NCI-H82 treated with DMSO at 0.1 percent for 48 hours (cell line): ENCODE measurements around the gene CACNA1G.

Experiments
- DNase-seq: peaks from one replicate; lab custom pipeline; 2025; ENCODE audit not compliant: unreplicated experiment; lab: John Stamatoyannopoulos, UW

CACNA1G gene

DNA sequence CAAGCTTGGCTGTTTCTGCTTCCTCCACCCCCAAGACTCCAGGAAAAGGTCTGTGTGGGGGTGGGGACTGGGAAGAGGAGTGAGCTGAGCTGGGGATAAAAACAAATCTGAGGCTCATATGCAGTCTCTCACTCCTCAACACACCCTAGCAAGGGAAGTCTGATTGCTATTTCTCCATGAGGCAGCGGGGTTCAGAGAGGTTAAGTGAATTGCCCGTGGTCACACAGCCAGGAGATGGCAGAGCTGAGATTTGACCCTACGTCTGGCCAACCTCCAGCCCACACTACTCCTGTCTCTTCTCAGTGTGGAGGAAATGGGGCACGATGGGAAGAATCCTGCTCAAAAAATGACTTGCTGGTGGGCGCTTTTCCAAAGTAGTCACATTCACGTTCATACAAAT lies 69.4 kb downstream of the CACNA1G start:
- no peak for DNase-seq

- no peak for DNase-seq
These were observed 70.1 kb downstream of the CACNA1G start for GRCh38 chr17:50630524-50631194.

- no peak for DNase-seq
These were observed 70.8 kb downstream of the CACNA1G start for GRCh38 chr17:50631195-50631907.

DNA sequence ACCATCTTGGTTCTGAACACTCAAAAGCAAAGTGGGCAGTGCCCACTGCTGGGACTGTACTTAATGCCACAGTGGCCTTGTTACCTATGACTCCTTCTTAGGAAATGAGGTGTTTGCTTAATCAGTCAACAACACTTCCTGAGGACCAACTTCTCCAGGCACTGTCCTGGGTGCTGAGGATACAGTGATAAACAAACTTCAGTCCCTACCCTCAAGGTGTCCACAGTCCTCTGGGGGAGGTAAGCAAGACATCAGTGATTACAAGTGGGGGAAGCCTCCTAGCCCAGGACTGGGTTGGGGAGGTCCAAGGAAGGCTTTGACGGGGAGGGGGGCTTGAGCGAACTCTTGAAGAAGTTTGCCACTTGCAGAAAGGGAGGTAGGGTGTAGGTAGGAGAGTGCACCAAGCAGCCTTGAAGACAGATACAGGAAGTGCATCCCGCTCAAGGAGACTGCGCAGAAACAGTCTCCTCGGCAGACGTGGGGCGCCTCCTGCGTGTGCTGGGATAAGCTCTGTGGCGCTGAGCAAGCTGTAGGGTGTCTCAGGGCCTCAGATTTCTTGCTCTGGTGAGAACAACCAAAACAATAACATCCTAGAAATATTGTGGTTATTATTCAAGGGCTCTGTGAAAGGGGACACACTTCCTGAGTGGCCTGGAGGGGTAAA lies 71.5 kb downstream of the CACNA1G start:
- DNase-seq, result no peak

DNA sequence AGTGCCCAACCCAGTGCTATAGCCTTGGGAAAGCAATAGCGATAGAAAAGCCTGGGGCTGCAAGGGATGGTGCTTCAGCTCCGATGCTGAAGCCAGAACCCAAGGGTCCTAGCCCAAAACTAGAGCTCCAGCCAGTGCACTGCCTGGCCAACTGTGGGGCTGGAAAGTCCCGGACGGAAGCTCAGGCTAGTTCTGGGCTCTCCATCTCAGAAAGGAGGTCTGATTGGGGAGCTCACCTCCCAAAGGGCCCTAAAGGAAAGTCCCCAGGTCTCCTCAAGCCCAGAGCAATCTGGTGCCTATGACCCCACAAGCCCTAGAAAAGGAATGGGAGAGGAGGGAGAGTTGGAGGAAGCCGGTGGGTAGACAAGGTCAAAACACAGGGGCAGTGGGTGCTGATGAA lies 72.1 kb downstream of the CACNA1G start:
- DNase-seq, result no peak

- DNase-seq, result no peak
These were observed 73.2 kb downstream of the CACNA1G start for GRCh38 chr17:50633683-50634082.

DNA sequence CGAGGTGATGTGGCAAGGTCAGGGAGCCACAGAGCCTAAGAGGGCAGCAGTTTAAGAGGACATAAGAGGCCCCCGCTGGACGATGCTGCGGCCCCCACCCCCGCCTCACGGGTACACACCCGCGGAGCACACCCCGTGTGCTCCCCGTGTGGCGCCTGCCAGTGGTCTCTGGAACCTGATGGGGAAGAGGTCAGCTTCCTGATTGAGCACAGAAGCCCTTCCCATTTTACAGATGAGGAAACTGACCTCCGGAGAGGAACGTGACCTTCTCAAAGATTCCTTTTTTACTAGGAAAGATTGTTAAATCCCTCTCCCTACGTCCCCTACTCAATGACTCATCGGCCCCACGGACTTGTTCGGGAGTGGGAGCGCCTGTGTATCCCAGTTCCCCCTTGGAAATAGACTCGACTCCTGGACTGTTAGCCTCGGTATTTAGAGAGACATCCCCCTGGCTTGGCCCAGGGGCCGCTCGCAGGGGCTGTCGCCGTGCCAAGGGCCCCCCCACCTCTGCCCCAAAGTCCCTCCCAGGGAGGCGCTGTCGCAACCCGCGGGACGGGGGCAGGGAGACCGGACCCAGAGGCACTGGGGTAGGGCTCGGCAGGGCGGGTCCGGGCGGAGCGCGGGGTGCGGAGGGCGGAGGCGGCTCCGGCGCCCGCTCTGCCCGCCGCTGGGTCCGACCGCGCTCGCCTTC lies 73.9 kb downstream of the CACNA1G start, which contains the start of gene ABCC3:
Gene ABCC3 (plus strand): TSS at position 658 of the 691 bp plus-strand sequence. CDS start 56 bp downstream, outside the sequence.
- no peak for DNase-seq

GRCh38 chr17:50634915-50635731 lies 74.6 kb downstream of the CACNA1G start:
- DNase-seq, result no peak

DNA sequence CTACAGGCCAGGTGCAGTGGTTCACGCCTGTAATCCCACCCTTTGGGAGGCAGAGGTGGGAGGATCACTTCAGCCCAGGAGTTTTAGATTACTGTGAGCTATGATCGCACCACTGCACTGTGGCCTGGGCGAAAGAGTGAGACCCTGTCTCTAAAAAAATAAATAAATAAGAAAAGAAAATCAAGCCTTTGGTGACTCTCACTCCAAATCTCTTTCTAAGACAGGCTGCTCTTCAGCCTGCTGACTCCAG lies 75.1 kb downstream of the CACNA1G start:
- DNase-seq, result no peak

GRCh38 chr17:50635982-50636803 lies 75.7 kb downstream of the CACNA1G start:
- no peak for DNase-seq

DNA sequence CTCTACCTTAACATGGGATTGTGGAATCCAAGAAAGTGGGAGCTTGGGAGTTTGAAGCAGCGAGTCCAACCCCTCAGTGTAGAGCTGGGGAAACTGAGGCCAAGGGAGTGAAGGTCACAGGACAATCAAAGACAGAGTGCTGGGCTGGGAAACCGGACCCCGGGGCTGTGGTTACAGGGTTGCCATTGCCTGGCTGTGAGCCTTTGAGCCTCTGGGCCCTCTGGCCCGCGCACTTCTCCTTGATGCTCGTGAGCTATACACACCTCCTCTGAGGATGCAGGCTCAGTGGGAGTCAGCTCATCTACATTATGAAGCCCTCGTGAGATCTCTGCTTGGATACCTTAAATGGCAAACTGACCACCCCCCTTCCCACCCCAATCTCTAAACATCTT lies 76.3 kb downstream of the CACNA1G start:
- DNase-seq, result no peak

DNA sequence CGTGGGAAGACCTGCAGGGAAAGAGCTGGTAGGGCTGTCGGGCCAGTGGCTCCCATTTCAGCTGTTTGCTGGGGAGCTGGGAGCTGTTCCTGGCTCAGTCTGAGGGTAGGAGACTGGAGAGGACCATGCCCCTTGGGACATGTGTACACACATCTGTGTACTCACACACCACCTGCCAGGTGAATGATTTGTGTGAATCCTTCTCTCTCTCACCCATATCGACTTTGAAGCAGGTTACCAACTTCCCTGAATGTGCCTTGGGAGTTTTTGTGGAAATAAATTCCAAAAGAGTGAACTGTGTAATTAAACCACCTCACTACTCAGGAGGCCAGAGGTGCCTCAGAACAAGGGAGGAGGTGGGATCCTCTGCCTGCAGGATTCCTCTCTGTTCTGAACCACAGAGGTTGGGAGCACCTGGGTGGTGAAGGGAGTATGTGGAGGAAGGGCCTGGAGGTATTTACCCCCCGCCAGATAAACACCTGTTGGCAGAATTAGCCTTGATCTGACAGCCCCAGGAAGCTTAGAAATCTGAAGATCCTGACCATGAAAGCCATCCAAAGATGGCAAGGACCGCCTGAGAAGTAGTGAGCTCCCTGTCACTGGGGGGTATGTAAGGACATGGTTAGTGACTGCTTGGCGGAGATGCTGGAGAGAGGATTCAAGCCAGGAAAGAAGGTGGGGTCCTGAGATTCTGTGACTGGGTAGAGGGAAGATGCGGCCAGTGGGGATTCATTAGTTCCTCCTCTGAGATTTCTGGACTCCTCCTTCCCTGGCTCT lies 77.5 kb downstream of the CACNA1G start:
- no peak for DNase-seq

DNA sequence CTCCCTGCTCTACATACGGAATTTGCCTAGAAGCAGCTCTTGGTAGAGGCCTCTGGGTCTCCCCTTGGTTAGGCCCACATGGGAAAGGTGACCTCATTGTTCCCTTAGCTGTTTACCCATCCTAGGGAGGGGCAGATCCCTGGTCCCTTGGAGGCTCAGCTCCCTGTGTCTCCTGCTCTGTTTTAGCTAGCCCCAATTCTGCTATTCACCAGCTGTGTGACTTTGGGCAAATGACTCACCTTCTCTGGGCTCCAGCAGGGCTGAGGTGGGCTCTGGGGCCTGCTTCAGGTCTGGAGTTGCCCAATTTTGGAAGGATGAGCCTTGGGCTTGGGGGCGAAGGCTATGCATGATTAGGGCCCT lies 78.1 kb downstream of the CACNA1G start:
- DNase-seq, result no peak

DNA sequence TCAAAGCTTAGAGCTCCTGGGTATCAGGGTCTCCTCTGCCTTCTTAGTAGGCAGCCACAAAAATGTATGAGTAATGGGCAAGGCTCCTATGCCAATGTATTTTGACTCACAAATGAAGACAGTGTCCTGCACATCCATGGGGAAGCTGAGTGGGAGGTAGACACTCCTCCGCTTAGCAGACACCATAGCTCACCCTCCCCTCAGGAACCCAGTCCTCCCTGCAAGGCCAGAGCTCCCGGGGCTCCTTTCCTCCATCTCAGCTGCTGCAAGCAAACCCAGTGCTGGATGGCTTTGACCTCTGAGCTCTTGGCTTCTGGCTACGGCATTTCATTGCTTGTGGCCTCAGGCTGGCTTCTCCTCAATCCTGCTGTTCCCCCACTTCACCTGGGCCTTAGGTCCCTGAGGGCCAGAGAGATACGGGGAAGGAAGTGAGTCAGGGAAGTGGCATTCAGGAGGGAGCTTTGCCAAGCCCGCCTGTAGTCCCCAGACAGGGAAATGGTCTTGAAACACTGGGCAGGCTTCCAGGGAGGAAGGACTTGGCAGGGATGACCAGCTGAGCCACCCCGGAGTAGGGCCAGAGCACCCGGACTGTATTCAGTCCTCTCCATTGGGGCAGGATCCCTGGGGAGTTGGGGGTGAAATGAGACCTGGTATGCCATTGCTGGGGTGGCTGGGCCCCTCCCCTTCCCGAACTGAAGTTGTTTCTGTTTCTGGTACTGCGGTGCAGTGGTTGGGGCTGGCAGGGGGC lies 78.6 kb downstream of the CACNA1G start:
- no peak for DNase-seq

DNA sequence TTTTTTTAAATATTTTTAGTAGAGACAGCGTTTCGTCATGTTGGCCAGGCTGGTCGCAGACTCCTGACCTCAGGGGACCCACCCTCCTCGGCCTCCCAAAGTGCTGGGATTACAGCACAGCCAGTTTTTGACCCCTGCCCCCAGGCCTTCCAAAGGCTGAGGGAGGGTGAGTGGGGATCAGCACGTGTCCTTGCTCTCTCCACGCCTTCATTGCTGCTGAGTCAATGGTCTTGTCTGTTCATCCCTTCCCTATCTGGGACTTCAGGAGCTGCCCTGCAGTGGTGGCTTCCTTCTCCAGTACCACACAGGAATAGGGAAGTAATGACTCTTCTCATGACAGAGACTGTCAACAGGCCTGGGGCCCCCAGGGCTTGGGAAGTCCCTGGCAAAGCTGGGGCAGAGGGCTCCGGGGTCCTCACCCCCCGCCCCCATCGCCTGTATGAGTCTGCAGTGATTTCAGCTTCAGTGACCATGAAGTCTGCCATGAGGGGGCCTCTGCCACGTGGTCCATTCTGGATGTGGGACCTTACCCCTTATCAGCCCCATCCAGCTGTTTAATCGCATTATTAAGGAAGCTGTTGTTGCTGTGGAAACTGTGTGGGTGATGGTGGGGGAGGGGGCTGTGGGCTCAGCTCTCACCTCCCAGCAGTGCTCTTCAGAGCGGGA lies 80.3 kb downstream of the CACNA1G start:
- DNase-seq, result no peak

- no peak for DNase-seq
These were observed 80.8 kb downstream of the CACNA1G start for GRCh38 chr17:50641357-50641756.

DNA sequence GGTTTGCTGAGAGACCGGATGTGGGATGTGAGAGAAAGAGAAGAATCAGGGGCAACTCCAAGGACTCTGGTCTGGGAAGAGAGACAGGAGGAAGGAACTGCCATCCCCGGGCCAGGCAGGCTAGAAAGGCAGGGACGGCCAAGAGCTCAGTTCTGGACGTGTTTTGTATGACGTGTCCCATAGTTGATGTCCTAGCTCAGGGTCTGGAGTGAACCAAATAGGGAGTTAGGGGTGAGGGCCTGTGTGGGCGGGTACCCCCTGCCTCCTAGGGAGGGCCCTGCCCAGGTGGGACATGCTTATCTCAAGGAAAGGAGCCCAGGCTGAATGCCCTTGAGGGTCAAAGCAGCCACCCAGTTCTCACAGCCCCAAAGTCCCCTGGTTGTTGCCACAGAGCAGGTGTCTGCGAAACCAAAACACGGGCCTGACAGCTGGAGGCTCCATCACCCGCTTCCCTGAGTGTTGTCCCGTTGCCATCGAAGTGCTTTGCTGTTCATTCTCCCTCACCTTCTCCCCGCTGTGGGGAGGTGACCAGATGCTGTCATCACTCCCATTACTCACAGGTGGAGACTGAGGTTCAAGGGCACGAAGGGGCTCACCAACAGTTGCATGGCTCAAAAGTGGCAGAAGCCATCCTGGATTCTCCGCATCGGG lies 81.7 kb downstream of the CACNA1G start:
- no peak for DNase-seq
